GM12801 (cell line): ENCODE results near the gene SLC13A2.

Source experiments
- CTCF ChIP-seq: IDR thresholded peaks from one replicate; pipeline ENCODE4 v1.5.1; 2011; ENCODE audit warnings: control low read depth; ENCODE audit not compliant: insufficient read length; ENCODE audit errors: extremely low read depth

SLC13A2 gene

GRCh38 chr17:28530926-28531325, 57.5 kb downstream of the SLC13A2 start:
- no peak for TF ChIP-seq CTCF

- TF ChIP-seq CTCF, result no peak
Observed at GRCh38 chr17:28532050-28532960, 58.9 kb downstream of the SLC13A2 start.

GRCh38 chr17:28533091-28533807, 59.8 kb downstream of the SLC13A2 start:
- no peak for TF ChIP-seq CTCF

GRCh38 chr17:28534740-28535375, 61.4 kb downstream of the SLC13A2 start:
- TF ChIP-seq CTCF, result no peak

GRCh38 chr17:28536532-28537218, 63.2 kb downstream of the SLC13A2 start:
- TF ChIP-seq CTCF, result no peak

- TF ChIP-seq CTCF, result no peak
Observed at GRCh38 chr17:28537219-28537610, 63.8 kb downstream of the SLC13A2 start.

GRCh38 chr17:28538296-28538895, 65.0 kb downstream of the SLC13A2 start:
- no peak for TF ChIP-seq CTCF
